HepG2 (cell line): Measurements from ENCODE around the gene AMBRA1. TPM values are rescaled to one million over a fixed set of nuclear protein-coding genes. Genes with fewer than 3 reads are reported as not detected.

Experiments used
- FOXO1 ChIP-seq: sonication (generic); formaldehyde crosslinking; IDR thresholded peaks from 2 replicates; pipeline ENCODE4 v1.4.0; 2020; ENCODE audit warnings: missing genetic modification reagents
- FOXP4 ChIP-seq: sonication (generic); formaldehyde crosslinking; IDR thresholded peaks from 2 replicates; pipeline ENCODE4 v1.4.0; 2020; ENCODE audit warnings: missing genetic modification reagents
- KAT7 ChIP-seq: IDR thresholded peaks from 2 replicates; pipeline ENCODE4 v1.6.1; 2018; ENCODE audit warnings: borderline replicate concordance, missing compliant biosample characterization
- MAFF ChIP-seq: IDR thresholded peaks from 2 replicates; pipeline ENCODE4 v1.6.1; 2011; ENCODE audit warnings: low read depth, low read length, improper control_type of control experiment
- SMAD9 ChIP-seq: sonication (generic); formaldehyde crosslinking; IDR thresholded peaks from 2 replicates; pipeline ENCODE4 v1.5.1; 2020; ENCODE audit warnings: mild to moderate bottlenecking, missing genetic modification reagents
- ZNF430 ChIP-seq: sonication (generic); formaldehyde crosslinking; IDR thresholded peaks from 2 replicates; pipeline ENCODE4 v1.9.0; 2021; ENCODE audit warnings: mild to moderate bottlenecking, missing genetic modification reagents
- ZNF746 ChIP-seq: sonication (generic); formaldehyde crosslinking; IDR thresholded peaks from 2 replicates; pipeline ENCODE4 v1.8.0; 2022; ENCODE audit warnings: mild to moderate bottlenecking, missing genetic modification reagents
- ZNF766 ChIP-seq: sonication (generic); formaldehyde crosslinking; IDR thresholded peaks from 2 replicates; pipeline ENCODE4 v1.5.0; 2020; ENCODE audit warnings: missing genetic modification reagents, borderline replicate concordance
- polyA plus RNA-seq, 8 experiments: library from polyadenylated mRNA; depleted of rRNA in 3 of 8; stranded (reverse) in 7 of 8; unstranded in 1 of 8; fragments of >200 nt; fragmentation: Illumina TruSeq in 4 of 8; extraction: Trizol in 4 of 8; gene quantifications; 2 replicates each; pipeline versions ENCODE4 v1.2.1 to v1.2.3, GENCODE V29; 2011 to 2016; ENCODE audit warnings: low read depth in 4 of 8, missing spikeins in 1 of 8, mixed read lengths in 1 of 8; ENCODE audit not compliant: insufficient read depth in 1 of 8
- total RNA-seq, 5 experiments: library from RNA; depleted of rRNA; stranded (reverse); fragments of >200 nt; fragmentation: Illumina TruSeq; extraction: Trizol; gene quantifications; 2 replicates each; pipeline ENCODE4 v1.2.3, GENCODE V29; 2016; ENCODE audit warnings: low read depth in 1 of 5
- TF ChIP-seq, protein P1 (sequence below): sonication (generic); formaldehyde crosslinking; IDR thresholded peaks from 2 replicates; pipeline ENCODE4 v1.5.1; 2020; ENCODE audit warnings: missing genetic modification reagents, mild to moderate bottlenecking, borderline replicate concordance
- TF ChIP-seq, protein P2 (sequence below): sonication (generic); formaldehyde crosslinking; IDR thresholded peaks from 2 replicates; pipeline ENCODE4 v1.9.0; 2022; ENCODE audit warnings: missing genetic modification reagents, mild to moderate bottlenecking, borderline replicate concordance
- TF ChIP-seq, protein P3 (sequence below): sonication (generic); formaldehyde crosslinking; IDR thresholded peaks from 2 replicates; pipeline ENCODE4 v1.8.0; 2022; ENCODE audit warnings: missing genetic modification reagents, mild to moderate bottlenecking, moderate library complexity, borderline replicate concordance
- TF ChIP-seq, protein P4 (sequence below), 2 experiments: IDR thresholded peaks; 2 replicates each; pipeline ENCODE4 v1.6.1; 2011 to 2012; ENCODE audit warnings: low read length in 2 of 2, borderline replicate concordance in 1 of 2, low read depth in 1 of 2, mild to moderate bottlenecking in 1 of 2, moderate library complexity in 1 of 2
- TF ChIP-seq, protein P5 (sequence below): sonication (generic); formaldehyde crosslinking; IDR thresholded peaks from 2 replicates; pipeline ENCODE4 v1.4.0; 2020; ENCODE audit warnings: low read depth, mild to moderate bottlenecking, missing genetic modification reagents

Gene AMBRA1
- total and polyA plus RNA-seq, 2 of the 13 experiments (the other 11 are each of a cell fraction or from before 2014, with no cell fraction given), result 15.7 to 26.0 TPM

DNA sequence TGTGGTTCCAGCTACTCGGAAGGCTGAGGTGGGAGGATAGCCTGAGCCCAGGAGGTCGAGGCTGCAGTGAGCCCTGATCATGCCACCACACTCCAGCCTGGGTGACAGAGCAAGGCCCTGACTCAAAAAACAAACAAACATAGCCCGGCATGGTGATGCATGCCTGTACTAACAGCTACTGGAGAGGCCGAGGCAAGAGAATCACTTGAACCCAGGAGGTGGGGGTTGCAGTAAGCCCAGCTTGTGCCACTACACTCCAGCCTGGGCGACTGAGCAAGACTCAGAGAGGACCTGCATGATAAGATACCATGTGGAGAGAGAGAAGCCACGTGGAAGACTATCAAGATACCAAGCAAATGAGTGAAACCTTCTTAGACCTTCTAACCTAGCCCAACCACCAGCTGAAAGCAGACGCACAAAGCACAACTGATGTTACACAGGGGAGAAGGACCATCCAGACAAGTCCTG is 36.1 kb downstream of the AMBRA1 start (continued):
- no peak for TF ChIP-seq KAT7
- TF ChIP-seq, protein P1, sequence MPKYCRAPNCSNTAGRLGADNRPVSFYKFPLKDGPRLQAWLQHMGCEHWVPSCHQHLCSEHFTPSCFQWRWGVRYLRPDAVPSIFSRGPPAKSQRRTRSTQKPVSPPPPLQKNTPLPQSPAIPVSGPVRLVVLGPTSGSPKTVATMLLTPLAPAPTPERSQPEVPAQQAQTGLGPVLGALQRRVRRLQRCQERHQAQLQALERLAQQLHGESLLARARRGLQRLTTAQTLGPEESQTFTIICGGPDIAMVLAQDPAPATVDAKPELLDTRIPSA (CRISPR knock-in tag), result no peak
- TF ChIP-seq, protein P2, sequence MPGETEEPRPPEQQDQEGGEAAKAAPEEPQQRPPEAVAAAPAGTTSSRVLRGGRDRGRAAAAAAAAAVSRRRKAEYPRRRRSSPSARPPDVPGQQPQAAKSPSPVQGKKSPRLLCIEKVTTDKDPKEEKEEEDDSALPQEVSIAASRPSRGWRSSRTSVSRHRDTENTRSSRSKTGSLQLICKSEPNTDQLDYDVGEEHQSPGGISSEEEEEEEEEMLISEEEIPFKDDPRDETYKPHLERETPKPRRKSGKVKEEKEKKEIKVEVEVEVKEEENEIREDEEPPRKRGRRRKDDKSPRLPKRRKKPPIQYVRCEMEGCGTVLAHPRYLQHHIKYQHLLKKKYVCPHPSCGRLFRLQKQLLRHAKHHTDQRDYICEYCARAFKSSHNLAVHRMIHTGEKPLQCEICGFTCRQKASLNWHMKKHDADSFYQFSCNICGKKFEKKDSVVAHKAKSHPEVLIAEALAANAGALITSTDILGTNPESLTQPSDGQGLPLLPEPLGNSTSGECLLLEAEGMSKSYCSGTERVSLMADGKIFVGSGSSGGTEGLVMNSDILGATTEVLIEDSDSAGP, result 0 out of 2 replicates have a peak, but pooled peaks have one; percentile 38
- TF ChIP-seq FOXO1, result peak; percentile 49; the same call in 1 of the 2 replicates
- no peak for TF ChIP-seq ZNF746 (CRISPR knock-in tag)
- TF ChIP-seq, protein P3, sequence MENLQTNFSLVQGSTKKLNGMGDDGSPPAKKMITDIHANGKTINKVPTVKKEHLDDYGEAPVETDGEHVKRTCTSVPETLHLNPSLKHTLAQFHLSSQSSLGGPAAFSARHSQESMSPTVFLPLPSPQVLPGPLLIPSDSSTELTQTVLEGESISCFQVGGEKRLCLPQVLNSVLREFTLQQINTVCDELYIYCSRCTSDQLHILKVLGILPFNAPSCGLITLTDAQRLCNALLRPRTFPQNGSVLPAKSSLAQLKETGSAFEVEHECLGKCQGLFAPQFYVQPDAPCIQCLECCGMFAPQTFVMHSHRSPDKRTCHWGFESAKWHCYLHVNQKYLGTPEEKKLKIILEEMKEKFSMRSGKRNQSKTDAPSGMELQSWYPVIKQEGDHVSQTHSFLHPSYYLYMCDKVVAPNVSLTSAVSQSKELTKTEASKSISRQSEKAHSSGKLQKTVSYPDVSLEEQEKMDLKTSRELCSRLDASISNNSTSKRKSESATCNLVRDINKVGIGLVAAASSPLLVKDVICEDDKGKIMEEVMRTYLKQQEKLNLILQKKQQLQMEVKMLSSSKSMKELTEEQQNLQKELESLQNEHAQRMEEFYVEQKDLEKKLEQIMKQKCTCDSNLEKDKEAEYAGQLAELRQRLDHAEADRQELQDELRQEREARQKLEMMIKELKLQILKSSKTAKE, result no peak
- TF ChIP-seq SMAD9 (CRISPR knock-in tag), result no peak
- TF ChIP-seq FOXP4 (CRISPR knock-in tag), result peak; percentile 54; the same call in 1 of the 2 replicates
- no peak for TF ChIP-seq MAFF
- TF ChIP-seq, protein P4, sequence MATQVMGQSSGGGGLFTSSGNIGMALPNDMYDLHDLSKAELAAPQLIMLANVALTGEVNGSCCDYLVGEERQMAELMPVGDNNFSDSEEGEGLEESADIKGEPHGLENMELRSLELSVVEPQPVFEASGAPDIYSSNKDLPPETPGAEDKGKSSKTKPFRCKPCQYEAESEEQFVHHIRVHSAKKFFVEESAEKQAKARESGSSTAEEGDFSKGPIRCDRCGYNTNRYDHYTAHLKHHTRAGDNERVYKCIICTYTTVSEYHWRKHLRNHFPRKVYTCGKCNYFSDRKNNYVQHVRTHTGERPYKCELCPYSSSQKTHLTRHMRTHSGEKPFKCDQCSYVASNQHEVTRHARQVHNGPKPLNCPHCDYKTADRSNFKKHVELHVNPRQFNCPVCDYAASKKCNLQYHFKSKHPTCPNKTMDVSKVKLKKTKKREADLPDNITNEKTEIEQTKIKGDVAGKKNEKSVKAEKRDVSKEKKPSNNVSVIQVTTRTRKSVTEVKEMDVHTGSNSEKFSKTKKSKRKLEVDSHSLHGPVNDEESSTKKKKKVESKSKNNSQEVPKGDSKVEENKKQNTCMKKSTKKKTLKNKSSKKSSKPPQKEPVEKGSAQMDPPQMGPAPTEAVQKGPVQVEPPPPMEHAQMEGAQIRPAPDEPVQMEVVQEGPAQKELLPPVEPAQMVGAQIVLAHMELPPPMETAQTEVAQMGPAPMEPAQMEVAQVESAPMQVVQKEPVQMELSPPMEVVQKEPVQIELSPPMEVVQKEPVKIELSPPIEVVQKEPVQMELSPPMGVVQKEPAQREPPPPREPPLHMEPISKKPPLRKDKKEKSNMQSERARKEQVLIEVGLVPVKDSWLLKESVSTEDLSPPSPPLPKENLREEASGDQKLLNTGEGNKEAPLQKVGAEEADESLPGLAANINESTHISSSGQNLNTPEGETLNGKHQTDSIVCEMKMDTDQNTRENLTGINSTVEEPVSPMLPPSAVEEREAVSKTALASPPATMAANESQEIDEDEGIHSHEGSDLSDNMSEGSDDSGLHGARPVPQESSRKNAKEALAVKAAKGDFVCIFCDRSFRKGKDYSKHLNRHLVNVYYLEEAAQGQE (IDR thresholded peaks at IDR 0.05; ENCODE audit: borderline replicate concordance in 1 of 2, low read depth in 1 of 2, low read length in 2 of 2), result no peak
- no peak for TF ChIP-seq ZNF766 (CRISPR knock-in tag)
- no peak for TF ChIP-seq ZNF430 (CRISPR knock-in tag)
- TF ChIP-seq, protein P5, sequence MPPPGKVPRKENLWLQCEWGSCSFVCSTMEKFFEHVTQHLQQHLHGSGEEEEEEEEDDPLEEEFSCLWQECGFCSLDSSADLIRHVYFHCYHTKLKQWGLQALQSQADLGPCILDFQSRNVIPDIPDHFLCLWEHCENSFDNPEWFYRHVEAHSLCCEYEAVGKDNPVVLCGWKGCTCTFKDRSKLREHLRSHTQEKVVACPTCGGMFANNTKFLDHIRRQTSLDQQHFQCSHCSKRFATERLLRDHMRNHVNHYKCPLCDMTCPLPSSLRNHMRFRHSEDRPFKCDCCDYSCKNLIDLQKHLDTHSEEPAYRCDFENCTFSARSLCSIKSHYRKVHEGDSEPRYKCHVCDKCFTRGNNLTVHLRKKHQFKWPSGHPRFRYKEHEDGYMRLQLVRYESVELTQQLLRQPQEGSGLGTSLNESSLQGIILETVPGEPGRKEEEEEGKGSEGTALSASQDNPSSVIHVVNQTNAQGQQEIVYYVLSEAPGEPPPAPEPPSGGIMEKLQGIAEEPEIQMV (CRISPR knock-in tag), result no peak
